PFSK-1 (cell line): Measurements from ENCODE around the gene ARFIP2.

Source experiments
- FOXP2 ChIP-seq: optimal IDR thresholded peaks from 2 replicates; pipeline ENCODE3; 2011; ENCODE audit warnings: borderline replicate concordance, control low read depth, inconsistent platforms; ENCODE audit not compliant: insufficient read depth; ENCODE audit errors: extremely low read length, extremely low read depth
- POLR2AphosphoS5 ChIP-seq: IDR thresholded peaks from 2 replicates; pipeline ENCODE4 v1.6.1; 2012; ENCODE audit warnings: low read depth, mild to moderate bottlenecking, control low read depth, low read length, moderate library complexity
- REST ChIP-seq, 2 experiments: IDR thresholded peaks; 2 replicates each; pipeline versions ENCODE4 v1.6.1 to v1.8.0; 2011 to 2012; ENCODE audit warnings: low read depth in 2 of 2, low read length in 2 of 2, control low read depth in 1 of 2, inconsistent platforms in 1 of 2, mild to moderate bottlenecking in 1 of 2, moderate library complexity in 1 of 2; ENCODE audit not compliant: insufficient read depth in 1 of 2
- SIN3A ChIP-seq: IDR thresholded peaks from 2 replicates; pipeline ENCODE4 v1.6.1; 2012; ENCODE audit warnings: mild to moderate bottlenecking, low read length, moderate library complexity, borderline replicate concordance; ENCODE audit not compliant: insufficient read depth
- TAF1 ChIP-seq: IDR thresholded peaks from 2 replicates; pipeline ENCODE4 v1.6.1; 2012; ENCODE audit warnings: low read length, control low read depth, borderline replicate concordance; ENCODE audit not compliant: insufficient read depth

ARFIP2 gene

GRCh38 chr11:6458352-6459098, 22.6 kb downstream of the ARFIP2 start:
- TF ChIP-seq TAF1 (no peak), FOXP2 (no peak), POLR2AphosphoS5 (no peak), REST (IDR thresholded peaks at IDR 0.05; ENCODE audit: insufficient read depth in 1 of 2, low read depth in 2 of 2, low read length in 2 of 2) (no peak), SIN3A (no peak)

GRCh38 chr11:6457581-6458320, 23.4 kb downstream of the ARFIP2 start:
- TF ChIP-seq POLR2AphosphoS5 (no peak), TAF1 (no peak), FOXP2 (no peak), REST (IDR thresholded peaks at IDR 0.05; ENCODE audit: insufficient read depth in 1 of 2, low read depth in 2 of 2, low read length in 2 of 2) (no peak), SIN3A (no peak)

- TF ChIP-seq REST (IDR thresholded peaks at IDR 0.05; ENCODE audit: insufficient read depth in 1 of 2, low read depth in 2 of 2, low read length in 2 of 2): no peak
- no peak for TF ChIP-seq FOXP2
- no peak for TF ChIP-seq POLR2AphosphoS5
- TF ChIP-seq SIN3A: no peak
These were observed 24.6 kb downstream of the ARFIP2 start for GRCh38 chr11:6456361-6457073.

GRCh38 chr11:6455070-6455469, 26.1 kb downstream of the ARFIP2 start:
- no peak for TF ChIP-seq FOXP2
- no peak for TF ChIP-seq SIN3A
- TF ChIP-seq POLR2AphosphoS5: no peak
- no peak for TF ChIP-seq TAF1
- no peak for TF ChIP-seq REST (IDR thresholded peaks at IDR 0.05; ENCODE audit: insufficient read depth in 1 of 2, low read depth in 2 of 2, low read length in 2 of 2)
